ENCODE results near the gene NTMT1.
"Not testable (repeated sequence)": the region's sequence is repeated elsewhere in the genome, so short reads cannot be mapped to it uniquely, and the experiment has no call there.

NTMT1 gene

DNA sequence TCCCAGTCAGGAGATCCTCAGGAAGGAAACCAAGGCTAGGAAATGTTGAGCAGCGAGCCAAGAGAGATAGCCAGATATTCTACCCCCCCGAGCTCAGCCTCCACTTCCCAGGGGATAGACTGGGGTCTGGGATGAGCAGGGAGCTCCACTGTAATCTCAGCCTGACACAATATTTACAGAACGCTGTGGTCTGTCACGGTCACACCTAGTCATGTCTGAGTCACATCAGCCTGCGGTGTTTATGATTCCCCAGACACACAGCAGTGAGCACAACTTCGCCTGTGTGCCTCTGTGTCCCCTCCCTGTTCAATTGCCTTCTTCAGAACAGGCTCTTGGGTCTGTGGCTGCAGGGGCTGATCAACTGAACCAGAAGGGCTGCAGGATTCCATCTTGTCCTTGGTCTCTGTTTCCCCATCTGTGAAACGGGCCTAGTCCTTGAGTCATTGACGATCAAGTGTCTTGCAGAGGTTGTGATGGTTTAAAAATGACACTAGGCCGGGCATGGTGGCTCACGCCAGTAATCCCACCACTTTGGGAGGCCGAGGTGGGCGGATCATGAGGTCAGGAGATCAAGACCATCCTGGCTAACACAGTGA is 30.9 kb downstream of the NTMT1 start:
- no peaks in the 10 kb centered on the region for H3K4me1 ChIP-seq (ENCODE audit: control insufficient read depth in 1 of 2, insufficient read depth in 1 of 2, low read depth in 1 of 2, low read length in 1 of 2)
- no peak overlapping the region for H3K4me3 ChIP-seq (ENCODE audit: low read depth in 1 of 2, low read length in 1 of 2)
- H3K27me3 ChIP-seq: peaks cover 62% of the 10 kb centered on the region
- no peak overlapping the region for H3K27ac ChIP-seq
- no peaks in the 10 kb centered on the region for H3K9me3 ChIP-seq
- TF ChIP-seq, protein P1, sequence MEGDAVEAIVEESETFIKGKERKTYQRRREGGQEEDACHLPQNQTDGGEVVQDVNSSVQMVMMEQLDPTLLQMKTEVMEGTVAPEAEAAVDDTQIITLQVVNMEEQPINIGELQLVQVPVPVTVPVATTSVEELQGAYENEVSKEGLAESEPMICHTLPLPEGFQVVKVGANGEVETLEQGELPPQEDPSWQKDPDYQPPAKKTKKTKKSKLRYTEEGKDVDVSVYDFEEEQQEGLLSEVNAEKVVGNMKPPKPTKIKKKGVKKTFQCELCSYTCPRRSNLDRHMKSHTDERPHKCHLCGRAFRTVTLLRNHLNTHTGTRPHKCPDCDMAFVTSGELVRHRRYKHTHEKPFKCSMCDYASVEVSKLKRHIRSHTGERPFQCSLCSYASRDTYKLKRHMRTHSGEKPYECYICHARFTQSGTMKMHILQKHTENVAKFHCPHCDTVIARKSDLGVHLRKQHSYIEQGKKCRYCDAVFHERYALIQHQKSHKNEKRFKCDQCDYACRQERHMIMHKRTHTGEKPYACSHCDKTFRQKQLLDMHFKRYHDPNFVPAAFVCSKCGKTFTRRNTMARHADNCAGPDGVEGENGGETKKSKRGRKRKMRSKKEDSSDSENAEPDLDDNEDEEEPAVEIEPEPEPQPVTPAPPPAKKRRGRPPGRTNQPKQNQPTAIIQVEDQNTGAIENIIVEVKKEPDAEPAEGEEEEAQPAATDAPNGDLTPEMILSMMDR (IDR thresholded peaks at IDR 0.05): no peak
- H3K36me3 ChIP-seq: no peaks in the 10 kb centered on the region

DNA sequence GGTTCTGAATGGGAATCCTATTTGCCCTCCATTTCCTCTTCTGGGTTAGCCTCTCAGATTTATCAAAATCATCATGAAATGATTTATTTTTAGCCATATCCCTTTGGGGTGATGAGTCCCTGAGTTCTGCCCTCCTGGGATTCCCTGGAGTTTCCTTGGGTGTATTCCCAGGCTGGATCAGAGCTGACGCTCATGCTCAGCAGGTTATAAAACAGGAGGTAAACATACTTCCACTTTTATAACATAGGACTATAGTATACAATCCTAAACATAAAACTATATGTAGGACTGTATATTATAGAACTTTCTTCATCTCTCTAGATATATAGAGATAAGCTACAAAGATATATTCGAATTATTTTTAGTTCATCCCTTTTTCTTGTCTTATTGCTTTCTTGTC is 35.1 kb downstream of the NTMT1 start:
- no peaks in the 10 kb centered on the region for H3K9me3 ChIP-seq
- H3K27ac ChIP-seq: no peak overlapping the region
- H3K27me3 ChIP-seq: peaks cover 73% of the 10 kb centered on the region
- TF ChIP-seq, protein P1 (IDR thresholded peaks at IDR 0.05): no peak
- H3K4me3 ChIP-seq (ENCODE audit: low read depth in 1 of 2, low read length in 1 of 2): no peak overlapping the region
- H3K36me3 ChIP-seq: no peaks in the 10 kb centered on the region
- H3K4me1 ChIP-seq (ENCODE audit: control insufficient read depth in 1 of 2, insufficient read depth in 1 of 2, low read depth in 1 of 2, low read length in 1 of 2): peaks cover 0 to 6% of the 10 kb centered on the region in 2 experiments

DNA sequence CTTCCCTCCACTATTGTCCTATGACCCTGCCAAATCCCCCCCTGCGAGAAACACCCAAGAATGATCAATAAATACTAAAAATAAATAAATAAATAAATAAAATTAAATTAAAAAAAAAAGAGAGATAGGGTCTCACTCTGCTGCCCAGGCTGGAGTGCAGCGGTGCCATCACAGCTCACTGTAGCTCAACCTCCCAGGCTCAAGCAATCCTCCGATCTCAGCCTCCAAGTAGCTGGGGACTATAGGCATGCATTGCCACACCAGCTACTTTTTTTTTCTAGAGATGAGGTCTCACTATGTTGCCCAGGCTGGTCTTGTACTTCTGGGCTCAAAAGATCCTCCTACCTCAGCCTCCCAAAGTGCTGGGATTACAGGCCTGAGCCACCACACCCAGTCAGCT is 36.3 kb downstream of the NTMT1 start:
- H3K4me3 ChIP-seq (ENCODE audit: low read depth in 1 of 2, low read length in 1 of 2); H3K4me1 ChIP-seq (ENCODE audit: control insufficient read depth in 1 of 2, insufficient read depth in 1 of 2, low read depth in 1 of 2, low read length in 1 of 2); H3K27ac ChIP-seq; H3K9me3 ChIP-seq; H3K36me3 ChIP-seq: not testable (repeated sequence)
- H3K27me3 ChIP-seq: peaks cover 85% of the 10 kb centered on the region

DNA sequence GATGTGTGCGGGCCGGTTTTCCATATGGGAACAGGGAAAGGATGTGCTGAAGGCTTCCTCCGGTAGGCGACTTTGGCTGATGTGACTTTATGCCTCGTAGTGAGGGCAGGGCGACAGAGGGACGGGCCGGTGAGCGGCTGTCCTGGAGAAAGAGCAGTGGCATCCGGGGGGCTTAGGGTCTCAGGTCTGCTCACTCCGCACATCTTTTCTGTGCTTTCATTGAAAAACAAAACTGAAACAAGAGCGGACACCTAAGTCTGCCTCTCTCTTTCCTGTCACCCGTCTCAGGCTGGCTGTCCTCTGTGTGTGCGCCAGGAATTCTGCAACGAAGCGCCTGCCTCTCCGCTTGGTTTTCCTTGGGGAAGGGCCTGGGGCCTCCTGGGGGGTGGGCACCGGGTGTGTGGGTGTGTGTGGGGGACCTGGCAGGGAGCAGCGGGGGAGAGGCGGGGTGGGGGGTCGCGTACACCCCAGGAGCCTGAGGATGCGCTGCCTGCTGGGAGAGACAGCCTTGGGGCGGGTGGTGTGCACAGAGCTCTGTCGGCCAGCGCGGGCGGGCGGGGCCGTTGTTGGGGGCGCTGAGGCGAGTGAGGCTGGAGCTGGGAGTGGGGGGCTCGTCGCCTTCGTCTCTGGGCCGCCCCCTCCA is 38.9 kb downstream of the NTMT1 start:
- Histone ChIP-seq H3K4me3 (ENCODE audit: low read depth in 1 of 2, low read length in 1 of 2) (no peak overlapping the region), H3K27ac (no peak overlapping the region)

DNA sequence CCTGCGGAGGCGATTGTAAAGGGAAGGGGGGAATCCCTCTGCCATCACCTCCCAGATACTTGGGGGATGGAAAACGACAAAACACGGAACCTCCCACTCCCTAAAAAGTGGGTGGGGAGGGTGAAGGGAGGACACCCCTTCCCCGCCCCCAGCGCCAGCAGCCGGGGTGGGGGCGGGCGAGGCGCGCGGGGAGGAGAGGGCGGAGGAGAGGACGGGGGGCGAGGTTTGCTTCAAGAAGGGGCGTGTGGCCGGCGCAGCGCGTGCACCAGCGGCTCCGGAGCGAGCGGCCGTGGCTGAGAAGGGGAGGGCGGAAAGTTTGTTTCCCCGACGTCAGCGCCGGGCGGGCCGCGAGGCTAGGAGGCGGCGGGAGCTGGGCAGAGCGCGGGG is 39.4 kb downstream of the NTMT1 start, which contains the start of gene PRRX2:
Gene PRRX2, plus strand, starts transcription at position 259 of the 387 bp plus-strand sequence. CDS start 221 bp downstream, outside the sequence.
- TF ChIP-seq, protein P1 (IDR thresholded peaks at IDR 0.05): no peak
- Histone ChIP-seq H3K36me3 (no peaks in the 10 kb centered on the region), H3K4me3 (ENCODE audit: low read depth in 1 of 2, low read length in 1 of 2) (no peak within 1 kb of the TSS), H3K27me3 (peaks cover 97% of the 10 kb centered on the region), H3K27ac (no peak within 1 kb of the TSS), H3K9me3 (no peaks in the 10 kb centered on the region), H3K4me1 (ENCODE audit: control insufficient read depth in 1 of 2, insufficient read depth in 1 of 2, low read depth in 1 of 2, low read length in 1 of 2) (peaks cover 0 to 6% of the 10 kb centered on the region in 2 experiments)

More for the DNA sequence above, 38.9 kb downstream of the NTMT1 start:
- Histone ChIP-seq H3K4me1 (ENCODE audit: control insufficient read depth in 1 of 2, insufficient read depth in 1 of 2, low read depth in 1 of 2, low read length in 1 of 2) (peaks cover 0 to 6% of the 10 kb centered on the region in 2 experiments), H3K36me3 (no peaks in the 10 kb centered on the region), H3K27me3 (peaks cover 96% of the 10 kb centered on the region), H3K9me3 (no peaks in the 10 kb centered on the region)
- TF ChIP-seq, protein P1 (IDR thresholded peaks at IDR 0.05): no peak

DNA sequence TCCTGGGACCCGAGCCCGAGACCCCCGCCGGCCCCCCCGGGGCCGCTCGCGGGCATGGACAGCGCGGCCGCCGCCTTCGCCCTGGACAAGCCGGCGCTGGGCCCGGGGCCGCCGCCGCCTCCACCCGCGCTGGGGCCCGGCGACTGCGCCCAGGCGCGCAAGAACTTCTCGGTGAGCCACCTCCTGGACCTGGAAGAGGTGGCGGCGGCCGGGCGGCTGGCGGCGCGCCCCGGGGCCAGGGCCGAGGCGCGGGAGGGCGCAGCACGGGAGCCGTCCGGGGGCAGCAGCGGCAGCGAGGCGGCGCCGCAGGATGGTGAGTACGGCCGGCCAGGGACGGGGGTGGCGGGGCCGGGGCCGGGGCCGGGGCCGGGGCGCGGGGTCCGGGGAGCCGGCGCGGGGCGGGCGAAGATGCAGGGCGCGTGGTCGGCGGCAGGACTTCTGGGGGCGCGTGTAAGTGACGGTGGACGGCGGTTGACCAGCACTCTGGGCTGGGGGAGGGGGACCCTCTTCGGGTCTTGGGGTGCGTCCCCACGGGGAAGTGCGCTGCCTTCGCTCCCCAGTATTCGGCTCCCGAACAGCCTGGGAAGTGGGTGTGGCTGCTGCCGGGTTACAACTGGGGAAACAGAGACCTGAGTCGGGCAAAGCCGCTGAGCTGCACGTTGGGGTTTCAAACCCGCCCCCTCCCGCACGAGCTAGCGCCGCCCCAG is 40.0 kb downstream of the NTMT1 start:
- TF ChIP-seq, protein P1 (IDR thresholded peaks at IDR 0.05): no peak

More for the DNA sequence above, 40.0 kb downstream of the NTMT1 start:
- Histone ChIP-seq H3K27me3 (peaks cover 96% of the 10 kb centered on the region), H3K4me1 (ENCODE audit: control insufficient read depth in 1 of 2, insufficient read depth in 1 of 2, low read depth in 1 of 2, low read length in 1 of 2) (peaks cover 0 to 6% of the 10 kb centered on the region in 2 experiments), H3K27ac (no peak overlapping the region), H3K36me3 (no peaks in the 10 kb centered on the region), H3K9me3 (no peaks in the 10 kb centered on the region), H3K4me3 (ENCODE audit: low read depth in 1 of 2, low read length in 1 of 2) (no peak overlapping the region)

Data from neutrophil (primary cell).